Kidney (tissue), 14 donors: ENCODE data around the gene ARMC7. TPM values are rescaled to one million over a fixed set of nuclear protein-coding genes. Genes with fewer than 3 reads are reported as not detected.
A peak's percentile ranks its signal among the peaks of the same experiment; 100 is the strongest.

Experiments
- DNase-seq, 5 donors: peaks; one replicate each; pipeline ENCODE4 v3.0.0-alpha.2; 2013 to 2020
- FAIRE-seq: peaks from 2 replicates; lab custom pipeline; 2012; peaks lifted over from hg19 to GRCh38; lab: Jason Lieb, UNC
- H3K27ac ChIP-seq, 2 donors: one replicate each; pipeline ENCODE4 v1.7.0; 2013; ENCODE audit warnings: low read depth in 2 of 2, low read length in 2 of 2, inconsistent platforms in 1 of 2
- H3K27me3 ChIP-seq: one replicate; pipeline ENCODE4 v1.7.1; 2013; ENCODE audit warnings: low read length, inconsistent platforms; ENCODE audit not compliant: control insufficient read depth, insufficient read depth
- H3K36me3 ChIP-seq, 3 donors: one replicate each; pipeline versions ENCODE4 v1.7.0 to v1.7.1; 2013; ENCODE audit warnings: low read length in 3 of 3, control low read depth in 1 of 3, inconsistent platforms in 1 of 3; ENCODE audit not compliant: insufficient read depth in 3 of 3, control insufficient read depth in 2 of 3
- H3K4me1 ChIP-seq, 3 donors: one replicate each; pipeline versions ENCODE4 v1.7.0 to v1.7.1; 2013; ENCODE audit warnings: low read length in 3 of 3, inconsistent platforms in 1 of 3, low read depth in 1 of 3; ENCODE audit not compliant: control insufficient read depth in 2 of 3, insufficient read depth in 2 of 3
- H3K4me3 ChIP-seq, 3 donors: one replicate each; pipeline versions ENCODE4 v1.7.0 to v1.8.1; 2013; ENCODE audit warnings: low read length in 3 of 3, control low read depth in 1 of 3, inconsistent platforms in 1 of 3
- H3K9ac ChIP-seq, 3 donors: one replicate each; pipeline versions ENCODE4 v1.7.0 to v1.7.1; 2013; ENCODE audit warnings: low read length in 3 of 3, control low read depth in 1 of 3, inconsistent platforms in 1 of 3
- H3K9me3 ChIP-seq, 3 donors: one replicate each; pipeline versions ENCODE4 v1.7.0 to v1.7.1; 2013; ENCODE audit warnings: low read length in 3 of 3, control low read depth in 1 of 3, inconsistent platforms in 1 of 3; ENCODE audit not compliant: control insufficient read depth in 2 of 3, insufficient read depth in 1 of 3
- CTCF ChIP-seq: IDR thresholded peaks from 3 replicates; pipeline ENCODE4 v1.5.1; 2012; ENCODE audit warnings: mild to moderate bottlenecking, moderate library complexity, borderline replicate concordance; ENCODE audit not compliant: insufficient read depth; ENCODE audit errors: extremely low read depth
- intact Hi-C: fragments of 100-400 bp; cut with DNase I; formaldehyde crosslinking; loops from one replicate; pipeline ENCODE4 v1.11.1; 2022
- polyA plus RNA-seq: library from polyadenylated mRNA; stranded (reverse); fragments of 350-450 nt; fragmentation: Illumina TruSeq; extraction: RNeasy Lipid Tissue Mini Kit (QIAGEN cat#74804); gene quantifications from one replicate; pipeline ENCODE4 v1.2.3, GENCODE V29; 2014; ENCODE audit warnings: low read depth, low replicate concordance; ENCODE audit not compliant: insufficient read depth
- total RNA-seq: library from RNA; stranded (reverse); fragmentation: NEBNext Ultra II Directional; extraction: Animal tissue kit (Norgen Biotek cat#: 25700); gene quantifications from one replicate; pipeline ENCODE4 v1.2.1, GENCODE V29; 2021
- donor health status: control.
- donor health status: control.
- donor health status: control.
- donor health status: control.
- donor health status: control.
- donor health status: DM: yes; HTN: yes; CAD: no.
- donor health status: Normal renal cell carcinoma (clear cell type).

ARMC7 gene
- total and polyA plus RNA-seq, 2 donors from 2014 or later, result 31.8 to 35.1 TPM

DNA sequence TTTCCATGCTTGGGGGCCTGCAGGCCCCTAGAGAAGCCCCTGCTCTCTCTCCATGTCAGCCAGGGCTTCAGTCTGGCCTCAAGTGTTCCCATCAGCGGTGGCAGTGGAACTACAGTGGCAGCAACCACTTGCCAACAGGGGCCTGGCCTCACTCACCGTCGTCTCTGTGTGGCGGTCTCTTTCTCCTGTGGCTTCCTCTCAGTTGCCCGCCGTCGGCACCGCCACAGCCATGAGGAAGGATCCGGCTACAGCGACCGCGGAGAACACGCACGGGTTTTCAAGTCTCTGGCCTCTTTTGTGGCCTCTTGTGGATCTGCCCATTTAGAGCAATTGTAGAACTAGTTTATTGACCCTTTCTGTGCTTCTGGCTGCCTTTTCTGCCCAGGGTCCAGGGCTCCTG is 8.5 kb downstream of the ARMC7 start:
- H3K27me3 ChIP-seq, result no peaks in the 10 kb centered on the region
- intact Hi-C loops, result no loop called here
- no peak for DNase-seq
- peaks cover 0 to 8% (median 0%) of the 10 kb centered on the region in 3 donors for H3K4me1 ChIP-seq
- TF ChIP-seq CTCF, result no peak
- peaks cover 0 to 8% (median 2%) of the 10 kb centered on the region in 3 donors for H3K36me3 ChIP-seq
- H3K27ac ChIP-seq, result no peak overlapping the region
- H3K4me3 ChIP-seq, result no peak overlapping the region
- H3K9ac ChIP-seq, result no peak overlapping the region
- no peaks in the 10 kb centered on the region for H3K9me3 ChIP-seq
- no peak for FAIRE-seq

DNA sequence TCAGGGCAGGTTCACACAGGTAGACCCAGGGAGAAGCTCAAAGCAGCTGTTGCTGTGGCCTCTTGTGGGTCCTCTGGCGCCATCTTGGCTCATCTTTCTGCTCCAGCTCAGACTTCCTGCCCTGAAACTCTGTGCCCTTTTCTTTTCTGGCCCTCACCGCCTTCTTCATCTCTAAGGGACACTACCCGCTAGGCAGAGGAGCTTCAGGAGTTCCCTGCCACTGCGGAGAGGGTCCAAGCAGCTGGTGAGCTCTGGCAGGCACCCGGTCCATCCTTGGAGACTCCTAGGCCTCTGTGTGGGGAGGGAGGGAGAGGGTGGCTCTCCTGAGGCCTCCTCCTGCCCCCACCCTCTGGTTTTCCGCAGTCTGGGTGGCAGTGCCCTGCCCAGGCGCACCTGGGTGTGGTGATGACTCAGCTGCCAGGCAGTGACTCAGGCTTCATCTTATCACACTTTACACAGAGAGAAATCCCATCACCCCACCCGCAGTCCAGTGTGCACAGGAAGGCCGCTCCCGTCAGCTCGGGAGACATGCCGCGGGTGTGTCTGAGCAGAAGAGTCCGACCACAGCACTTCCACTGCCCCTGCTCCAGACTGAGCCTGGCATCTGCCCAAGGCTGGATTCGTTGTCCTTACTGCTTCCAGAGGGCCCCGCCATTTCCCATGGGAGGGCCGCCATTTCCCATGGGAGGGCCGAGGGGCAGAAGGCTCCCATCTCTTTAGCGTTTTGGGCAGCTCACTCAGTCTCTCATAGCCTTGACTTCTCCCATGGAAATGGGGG is 14.5 kb downstream of the ARMC7 start:
- peaks cover 0 to 6% (median 0%) of the 10 kb centered on the region in 3 donors for H3K4me1 ChIP-seq
- no peak overlapping the region for H3K4me3 ChIP-seq
- intact Hi-C loops, result no loop called here
- no peaks in the 10 kb centered on the region for H3K9me3 ChIP-seq
- no peak for TF ChIP-seq CTCF
- no peaks in the 10 kb centered on the region for H3K27me3 ChIP-seq
- H3K9ac ChIP-seq, result no peak overlapping the region
- H3K36me3 ChIP-seq, result peaks cover 2 to 4% (median 2%) of the 10 kb centered on the region in 3 donors
- DNase-seq (peak in 2 of 5 donors; percentile 26 to 92), FAIRE-seq (no peak)
- H3K27ac ChIP-seq, result peak overlapping the region in 1 of 2 donors; percentile 48

GRCh38 chr17:75124819-75125162 is 15.0 kb downstream of the ARMC7 start:
- Histone ChIP-seq H3K9ac (no peak overlapping the region), H3K4me3 (no peak overlapping the region), H3K4me1 (peaks cover 0 to 6% (median 0%) of the 10 kb centered on the region in 3 donors), H3K27ac (no peak overlapping the region), H3K36me3 (peaks cover 2 to 4% (median 3%) of the 10 kb centered on the region in 3 donors), H3K9me3 (no peaks in the 10 kb centered on the region), H3K27me3 (no peaks in the 10 kb centered on the region)
- no peak for TF ChIP-seq CTCF
- no peak for DNase-seq
- intact Hi-C loops, result no loop called here
- FAIRE-seq, result no peak

- TF ChIP-seq CTCF, result no peak
- Histone ChIP-seq H3K27ac (no peak overlapping the region), H3K27me3 (no peaks in the 10 kb centered on the region), H3K36me3 (peaks cover 2 to 5% (median 3%) of the 10 kb centered on the region in 3 donors), H3K9ac (no peak overlapping the region), H3K4me3 (no peak overlapping the region), H3K4me1 (peaks cover 0 to 6% (median 0%) of the 10 kb centered on the region in 3 donors), H3K9me3 (no peaks in the 10 kb centered on the region)
- peak in 1 of 5 donors; percentile 20 for DNase-seq
- intact Hi-C loops, result no loop called here
- no peak for FAIRE-seq
Observed at GRCh38 chr17:75125984-75126383, 16.2 kb downstream of the ARMC7 start.
